GM12801 (cell line): ENCODE measurements around the gene NFKB1.

Experiments
- TF ChIP-seq, protein P1 (sequence below): IDR thresholded peaks from one replicate; pipeline ENCODE4 v1.5.1; 2011; ENCODE audit warnings: control low read depth; ENCODE audit not compliant: insufficient read length; ENCODE audit errors: extremely low read depth

The NFKB1 gene

DNA sequence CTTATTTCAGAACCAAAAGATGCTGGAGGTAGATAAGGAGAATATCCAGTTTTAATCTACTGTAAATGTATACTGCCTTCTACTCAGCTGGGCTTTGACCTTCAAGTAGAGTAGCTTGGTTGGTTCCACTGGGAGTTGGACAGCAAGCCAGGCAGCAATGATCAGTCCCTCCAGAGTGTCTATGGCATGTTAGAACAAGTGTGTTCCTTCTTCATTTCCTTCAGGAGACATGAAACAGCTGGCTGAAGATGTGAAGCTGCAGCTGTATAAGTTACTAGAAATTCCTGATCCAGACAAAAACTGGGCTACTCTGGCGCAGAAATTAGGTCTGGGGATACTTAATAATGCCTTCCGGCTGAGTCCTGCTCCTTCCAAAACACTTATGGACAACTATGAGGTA is 111.1 kb downstream of the NFKB1 start:
- TF ChIP-seq, protein P1, sequence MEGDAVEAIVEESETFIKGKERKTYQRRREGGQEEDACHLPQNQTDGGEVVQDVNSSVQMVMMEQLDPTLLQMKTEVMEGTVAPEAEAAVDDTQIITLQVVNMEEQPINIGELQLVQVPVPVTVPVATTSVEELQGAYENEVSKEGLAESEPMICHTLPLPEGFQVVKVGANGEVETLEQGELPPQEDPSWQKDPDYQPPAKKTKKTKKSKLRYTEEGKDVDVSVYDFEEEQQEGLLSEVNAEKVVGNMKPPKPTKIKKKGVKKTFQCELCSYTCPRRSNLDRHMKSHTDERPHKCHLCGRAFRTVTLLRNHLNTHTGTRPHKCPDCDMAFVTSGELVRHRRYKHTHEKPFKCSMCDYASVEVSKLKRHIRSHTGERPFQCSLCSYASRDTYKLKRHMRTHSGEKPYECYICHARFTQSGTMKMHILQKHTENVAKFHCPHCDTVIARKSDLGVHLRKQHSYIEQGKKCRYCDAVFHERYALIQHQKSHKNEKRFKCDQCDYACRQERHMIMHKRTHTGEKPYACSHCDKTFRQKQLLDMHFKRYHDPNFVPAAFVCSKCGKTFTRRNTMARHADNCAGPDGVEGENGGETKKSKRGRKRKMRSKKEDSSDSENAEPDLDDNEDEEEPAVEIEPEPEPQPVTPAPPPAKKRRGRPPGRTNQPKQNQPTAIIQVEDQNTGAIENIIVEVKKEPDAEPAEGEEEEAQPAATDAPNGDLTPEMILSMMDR: no peak

DNA sequence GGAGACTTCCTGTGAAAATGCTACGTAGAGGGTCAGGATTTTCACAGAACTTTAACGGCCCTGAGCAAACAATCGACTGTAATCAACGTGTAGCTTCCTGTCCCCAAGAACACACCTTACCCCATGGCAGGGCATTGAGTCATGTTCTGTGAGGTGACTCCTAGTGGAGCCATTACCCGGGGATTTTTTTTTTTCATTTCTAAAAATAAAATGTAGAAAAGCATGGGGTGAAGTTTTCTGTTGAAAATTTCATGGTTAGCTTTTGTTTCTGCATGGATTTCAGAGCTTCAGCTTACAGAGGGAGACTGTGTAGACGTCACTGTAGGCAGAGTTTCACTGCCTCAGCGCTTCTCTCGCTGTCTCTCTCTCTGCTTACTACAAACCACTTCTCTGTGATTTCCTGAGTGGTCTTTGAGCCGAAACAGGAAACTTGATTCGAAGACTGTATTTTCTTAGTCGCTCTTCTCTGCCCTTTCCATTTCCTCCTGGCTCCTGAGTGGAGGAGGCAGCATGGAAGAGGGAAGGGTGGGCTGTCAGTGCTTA is 111.7 kb downstream of the NFKB1 start:
- TF ChIP-seq, protein P1: no peak

DNA sequence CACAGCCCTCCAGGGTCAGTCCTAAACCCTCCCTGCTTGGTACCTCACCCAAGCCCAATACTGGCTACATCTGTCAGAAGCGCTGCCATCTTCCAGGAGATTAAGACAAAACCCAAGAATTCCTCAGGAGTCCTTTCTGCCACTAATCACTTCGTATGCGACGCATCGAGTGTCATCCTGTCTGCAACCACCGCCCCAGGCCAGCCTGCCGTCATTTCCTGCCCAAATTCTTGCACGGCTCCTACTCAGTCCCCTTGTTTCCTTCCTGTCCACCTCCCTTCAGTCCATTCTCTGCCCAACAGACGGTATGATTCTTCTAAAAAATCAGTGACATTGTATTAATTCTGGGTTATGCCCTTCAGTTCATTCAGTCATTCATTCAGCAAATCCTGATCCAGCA is 113.6 kb downstream of the NFKB1 start:
- TF ChIP-seq, protein P1: no peak

DNA sequence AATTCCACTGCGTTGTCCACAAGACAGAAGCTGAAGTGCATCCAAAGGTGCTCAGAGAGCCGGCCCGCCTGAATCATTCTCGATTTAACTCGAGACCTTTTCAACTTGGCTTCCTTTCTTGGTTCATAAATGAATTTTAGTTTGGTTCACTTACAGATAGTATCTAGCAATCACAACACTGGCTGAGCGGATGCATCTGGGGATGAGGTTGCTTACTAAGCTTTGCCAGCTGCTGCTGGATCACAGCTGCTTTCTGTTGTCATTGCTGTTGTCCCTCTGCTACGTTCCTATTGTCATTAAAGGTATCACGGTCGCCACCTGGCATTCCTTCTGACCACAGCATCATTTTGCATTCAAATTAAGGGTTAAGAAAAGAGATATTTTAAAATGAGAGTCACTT is 115.5 kb downstream of the NFKB1 start:
- TF ChIP-seq, protein P1: no peak

DNA sequence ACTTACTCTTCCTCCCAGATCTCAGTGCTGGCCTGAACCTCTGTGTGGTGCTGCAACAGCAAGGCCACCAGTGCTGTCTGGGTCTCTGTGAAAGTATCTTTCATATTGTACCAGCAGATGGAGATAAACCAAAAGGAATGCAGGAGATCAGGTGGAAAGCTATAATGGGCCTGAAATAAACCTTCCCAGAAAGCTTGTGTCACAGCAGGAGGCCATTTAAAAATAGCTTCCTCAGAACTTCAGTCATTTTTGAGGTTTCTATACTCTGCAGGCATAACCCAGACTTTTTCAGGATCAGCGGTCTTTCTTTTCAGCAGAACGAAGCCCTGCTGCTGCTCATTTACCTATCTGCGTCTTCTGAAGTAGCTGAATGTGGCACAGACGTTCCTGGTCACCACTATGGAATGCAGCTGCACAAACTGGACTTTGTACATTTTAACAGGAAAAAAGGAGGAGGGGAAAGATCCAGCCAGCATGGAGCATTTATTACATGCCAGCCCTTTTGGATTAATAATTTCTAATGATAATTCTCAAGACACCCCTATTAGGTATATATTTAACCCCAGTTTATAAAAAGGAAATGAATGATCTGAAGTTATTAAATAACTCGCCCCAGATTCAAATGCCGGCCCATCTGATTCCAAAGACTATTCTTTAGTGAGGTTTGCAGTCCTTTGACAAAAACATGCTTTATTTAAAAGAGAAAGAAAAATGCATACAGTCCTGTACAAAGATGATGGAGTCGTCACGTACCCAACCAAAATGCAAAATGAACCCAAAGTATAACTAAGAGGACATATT is 119.7 kb downstream of the NFKB1 start:
- TF ChIP-seq, protein P1: no peak

DNA sequence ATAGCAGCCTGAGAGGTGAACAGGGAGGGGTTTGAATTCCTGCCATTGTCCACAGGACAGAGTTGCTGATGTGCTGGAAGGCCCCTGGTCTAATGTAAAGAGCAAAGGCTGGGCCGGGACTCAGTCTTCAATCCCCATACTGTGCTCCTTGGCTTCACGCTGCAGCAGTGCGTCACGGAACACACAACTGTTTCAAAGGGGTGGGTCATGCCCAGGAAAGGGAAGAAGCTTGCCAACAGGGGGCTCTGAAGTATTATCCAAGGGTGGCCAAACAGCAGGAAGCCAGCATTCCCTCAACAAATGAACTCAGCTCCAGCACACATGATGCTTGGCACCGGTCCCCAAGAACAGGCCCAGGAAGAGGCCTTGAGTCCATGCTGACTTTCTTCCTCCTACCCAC is 122.5 kb downstream of the NFKB1 start:
- TF ChIP-seq, protein P1: no peak

DNA sequence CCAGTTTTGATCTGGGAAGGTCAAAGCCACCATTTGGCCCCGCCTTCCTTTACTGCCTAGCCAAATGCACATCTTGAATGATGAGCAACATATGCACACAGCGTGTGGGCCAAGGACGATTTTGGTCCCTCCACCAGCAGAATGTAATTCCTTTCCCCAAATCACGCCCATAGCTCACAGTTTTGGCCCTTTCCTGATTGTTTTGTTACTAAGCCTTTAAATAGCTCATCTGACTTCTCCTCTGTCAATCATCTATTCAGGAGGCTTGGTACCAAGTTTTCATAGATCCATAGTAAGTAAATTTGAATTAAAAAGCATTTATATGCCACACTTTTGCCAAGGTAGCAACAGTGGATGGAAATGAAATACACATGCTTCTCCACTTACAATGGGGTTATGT is 123.3 kb downstream of the NFKB1 start:
- TF ChIP-seq, protein P1: no peak
